Esophagus squamous epithelium (tissue), 4 donors: ENCODE measurements around the gene RELN.

Source experiments
- POLR2A ChIP-seq, 4 donors: fragments of 450-650 bp; IDR thresholded peaks; one replicate each; pipeline ENCODE4 v1.6.1; 2017; ENCODE audit warnings: antibody characterized with exemption in 4 of 4, mild to moderate bottlenecking in 4 of 4, moderate library complexity in 3 of 4
- TF ChIP-seq, protein P1 (sequence below), 6 experiments: fragments of 450-650 bp in 4 of 6; fragments of 200-600 bp in 2 of 6; sonication (generic) in 2 of 6; IDR thresholded peaks; one replicate each; pipeline ENCODE4 v1.5.1; 2016 to 2019; ENCODE audit warnings: antibody characterized with exemption in 6 of 6, mild to moderate bottlenecking in 4 of 6, moderate library complexity in 4 of 6

DNA sequence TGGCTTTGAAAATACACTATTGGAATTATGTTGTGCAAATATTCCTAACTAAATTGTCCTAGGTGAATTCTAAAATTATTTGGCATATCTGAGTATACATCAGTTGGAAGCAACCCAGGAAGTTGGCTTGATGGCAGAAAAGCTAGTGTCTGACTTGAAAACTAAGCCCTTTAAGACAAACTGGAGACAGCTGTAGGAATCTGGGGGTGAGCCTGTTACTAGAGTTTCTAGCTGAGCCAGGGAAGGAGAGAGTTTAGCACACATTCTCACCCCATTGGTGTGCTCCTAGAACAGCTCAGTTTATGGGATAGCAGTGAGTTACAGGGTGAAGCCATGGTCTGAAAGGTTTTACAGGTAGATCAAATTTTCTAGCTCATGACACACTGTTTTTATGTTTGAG, 333.2 kb downstream of the RELN start:
- no peak for TF ChIP-seq POLR2A (IDR thresholded peaks at IDR 0.05)
- TF ChIP-seq, protein P1, sequence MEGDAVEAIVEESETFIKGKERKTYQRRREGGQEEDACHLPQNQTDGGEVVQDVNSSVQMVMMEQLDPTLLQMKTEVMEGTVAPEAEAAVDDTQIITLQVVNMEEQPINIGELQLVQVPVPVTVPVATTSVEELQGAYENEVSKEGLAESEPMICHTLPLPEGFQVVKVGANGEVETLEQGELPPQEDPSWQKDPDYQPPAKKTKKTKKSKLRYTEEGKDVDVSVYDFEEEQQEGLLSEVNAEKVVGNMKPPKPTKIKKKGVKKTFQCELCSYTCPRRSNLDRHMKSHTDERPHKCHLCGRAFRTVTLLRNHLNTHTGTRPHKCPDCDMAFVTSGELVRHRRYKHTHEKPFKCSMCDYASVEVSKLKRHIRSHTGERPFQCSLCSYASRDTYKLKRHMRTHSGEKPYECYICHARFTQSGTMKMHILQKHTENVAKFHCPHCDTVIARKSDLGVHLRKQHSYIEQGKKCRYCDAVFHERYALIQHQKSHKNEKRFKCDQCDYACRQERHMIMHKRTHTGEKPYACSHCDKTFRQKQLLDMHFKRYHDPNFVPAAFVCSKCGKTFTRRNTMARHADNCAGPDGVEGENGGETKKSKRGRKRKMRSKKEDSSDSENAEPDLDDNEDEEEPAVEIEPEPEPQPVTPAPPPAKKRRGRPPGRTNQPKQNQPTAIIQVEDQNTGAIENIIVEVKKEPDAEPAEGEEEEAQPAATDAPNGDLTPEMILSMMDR (IDR thresholded peaks at IDR 0.05) = no peak
